Measurements from ENCODE around the gene SP140L. TPM values are rescaled to one million over a fixed set of nuclear protein-coding genes. Genes with fewer than 3 reads are reported as not detected.

Gene SP140L
- total RNA-seq, 1 donor from 2014 or later: 20.6 TPM

DNA sequence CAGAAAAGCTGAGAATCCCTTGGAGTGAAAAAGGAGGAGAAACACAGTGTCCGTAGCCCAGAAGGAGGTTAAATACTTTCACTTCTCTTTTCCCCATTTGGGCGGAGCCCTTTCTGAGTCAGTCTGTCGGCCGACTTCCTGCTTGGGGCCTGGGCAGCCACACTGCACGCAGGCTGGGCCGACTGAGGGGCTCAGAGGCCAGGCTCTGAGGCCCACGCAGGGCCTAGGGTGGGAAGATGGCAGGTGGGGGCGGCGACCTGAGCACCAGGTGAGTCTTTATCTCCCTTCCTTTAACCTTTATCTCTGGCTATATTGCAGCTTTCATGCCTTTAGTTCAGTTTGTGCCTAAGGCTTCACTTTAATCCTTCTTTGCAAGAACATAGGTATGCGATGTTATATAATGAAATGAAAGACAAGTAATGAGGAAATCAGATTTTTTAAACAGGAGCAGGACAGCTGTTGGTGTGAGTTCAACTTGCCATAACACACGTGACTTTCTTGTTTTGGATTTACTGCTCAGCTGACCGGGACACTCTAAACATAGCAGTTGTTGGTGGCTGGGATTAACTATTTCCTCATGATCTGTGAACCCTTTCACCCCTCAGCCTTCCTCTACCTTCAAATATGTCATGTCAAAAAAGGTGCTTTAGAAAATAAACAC lies 89.2 kb downstream of the SP140L start, which contains the start of gene SP100:
Gene SP100 (plus strand): TSS at position 141 of the 661 bp plus-strand sequence. CDS start 96 bp downstream, at position 237.
- Mint-ChIP-seq H3K4me3 (ENCODE audit: unreplicated experiment) (peak within 1 kb of the TSS; percentile 88), H3K36me3 (ENCODE audit: low read depth) (peaks cover 2% of the 10 kb centered on the region), H3K27me3 (ENCODE audit: low read depth) (no peaks in the 10 kb centered on the region), H3K27ac (ENCODE audit: unreplicated experiment) (peak within 1 kb of the TSS; percentile 99), H3K4me1 (ENCODE audit: low read depth) (peaks cover 54% of the 10 kb centered on the region), H3K9me3 (ENCODE audit: low read depth) (no peaks in the 10 kb centered on the region)
- TF ChIP-seq, protein P1, sequence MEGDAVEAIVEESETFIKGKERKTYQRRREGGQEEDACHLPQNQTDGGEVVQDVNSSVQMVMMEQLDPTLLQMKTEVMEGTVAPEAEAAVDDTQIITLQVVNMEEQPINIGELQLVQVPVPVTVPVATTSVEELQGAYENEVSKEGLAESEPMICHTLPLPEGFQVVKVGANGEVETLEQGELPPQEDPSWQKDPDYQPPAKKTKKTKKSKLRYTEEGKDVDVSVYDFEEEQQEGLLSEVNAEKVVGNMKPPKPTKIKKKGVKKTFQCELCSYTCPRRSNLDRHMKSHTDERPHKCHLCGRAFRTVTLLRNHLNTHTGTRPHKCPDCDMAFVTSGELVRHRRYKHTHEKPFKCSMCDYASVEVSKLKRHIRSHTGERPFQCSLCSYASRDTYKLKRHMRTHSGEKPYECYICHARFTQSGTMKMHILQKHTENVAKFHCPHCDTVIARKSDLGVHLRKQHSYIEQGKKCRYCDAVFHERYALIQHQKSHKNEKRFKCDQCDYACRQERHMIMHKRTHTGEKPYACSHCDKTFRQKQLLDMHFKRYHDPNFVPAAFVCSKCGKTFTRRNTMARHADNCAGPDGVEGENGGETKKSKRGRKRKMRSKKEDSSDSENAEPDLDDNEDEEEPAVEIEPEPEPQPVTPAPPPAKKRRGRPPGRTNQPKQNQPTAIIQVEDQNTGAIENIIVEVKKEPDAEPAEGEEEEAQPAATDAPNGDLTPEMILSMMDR (IDR thresholded peaks at IDR 0.05): no peak
- DNase-seq (ENCODE audit: low spot score): no peak

DNA sequence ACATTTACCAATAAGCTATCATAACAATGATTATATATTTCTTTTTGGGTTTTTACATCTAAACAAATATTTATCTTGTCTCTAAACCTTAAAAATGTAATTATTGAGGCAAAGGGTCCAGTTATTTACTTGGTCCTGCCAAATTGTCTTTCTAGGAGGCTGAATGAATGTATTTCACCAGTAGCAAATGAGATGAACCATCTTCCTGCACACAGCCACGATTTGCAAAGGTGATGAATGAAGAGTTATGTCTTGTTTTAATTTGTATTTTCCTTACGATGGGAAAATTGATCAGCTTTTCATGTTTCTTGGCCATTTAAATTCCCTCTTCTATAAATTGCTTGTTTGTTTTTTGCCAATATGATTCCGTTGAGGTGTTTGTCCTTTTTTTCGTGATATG lies 90.4 kb downstream of the SP140L start:
- no peaks in the 10 kb centered on the region for H3K27me3 Mint-ChIP-seq (ENCODE audit: low read depth)
- no peak for DNase-seq (ENCODE audit: low spot score)
- TF ChIP-seq, protein P1 (IDR thresholded peaks at IDR 0.05): no peak
- peak overlapping the region; percentile 92 for H3K27ac Mint-ChIP-seq (ENCODE audit: unreplicated experiment)
- peaks cover 2% of the 10 kb centered on the region for H3K36me3 Mint-ChIP-seq (ENCODE audit: low read depth)
- no peaks in the 10 kb centered on the region for H3K9me3 Mint-ChIP-seq (ENCODE audit: low read depth)
- H3K4me1 Mint-ChIP-seq (ENCODE audit: low read depth): peaks cover 50% of the 10 kb centered on the region
- H3K4me3 Mint-ChIP-seq (ENCODE audit: unreplicated experiment): peak overlapping the region; percentile 69

DNA sequence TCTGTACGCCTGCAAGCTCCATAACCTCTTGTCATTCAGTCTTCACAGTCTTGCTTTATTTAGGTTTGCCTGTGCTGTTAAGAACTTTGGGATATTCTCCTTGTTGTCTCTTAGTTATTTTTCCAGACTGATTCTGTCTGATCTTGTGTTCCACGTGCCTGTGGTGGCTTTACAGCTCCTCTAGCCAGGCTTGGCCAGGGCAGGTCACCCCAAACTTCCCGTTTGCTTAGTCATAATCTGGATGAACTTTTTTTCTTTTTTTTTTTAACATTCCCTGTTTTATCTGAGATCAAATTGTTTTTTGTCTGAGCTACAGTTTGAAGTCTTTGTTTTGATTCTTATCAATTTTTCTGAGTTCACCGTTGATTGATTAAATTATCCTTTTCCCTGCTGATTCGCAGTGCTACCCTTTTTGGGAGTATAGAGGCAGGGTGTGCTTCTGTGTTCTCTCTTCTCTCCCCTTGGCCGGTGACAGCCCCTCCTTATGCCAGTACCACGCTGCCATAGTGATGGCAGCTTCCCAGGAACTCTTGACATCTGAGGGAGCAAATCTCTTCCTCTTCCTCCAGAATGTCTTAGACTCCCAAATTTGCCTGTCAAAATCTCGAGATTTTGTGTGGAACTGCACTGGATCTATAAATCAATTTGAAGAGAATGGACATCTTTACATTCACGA lies 91.5 kb downstream of the SP140L start:
- Mint-ChIP-seq H3K36me3 (ENCODE audit: low read depth) (peaks cover 2% of the 10 kb centered on the region), H3K4me3 (ENCODE audit: unreplicated experiment) (peak overlapping the region; percentile 65), H3K27ac (ENCODE audit: unreplicated experiment) (peak overlapping the region; percentile 92), H3K27me3 (ENCODE audit: low read depth) (no peaks in the 10 kb centered on the region), H3K4me1 (ENCODE audit: low read depth) (peaks cover 59% of the 10 kb centered on the region), H3K9me3 (ENCODE audit: low read depth) (no peaks in the 10 kb centered on the region)
- TF ChIP-seq, protein P1 (IDR thresholded peaks at IDR 0.05): no peak
- no peak for DNase-seq (ENCODE audit: low spot score)

DNA sequence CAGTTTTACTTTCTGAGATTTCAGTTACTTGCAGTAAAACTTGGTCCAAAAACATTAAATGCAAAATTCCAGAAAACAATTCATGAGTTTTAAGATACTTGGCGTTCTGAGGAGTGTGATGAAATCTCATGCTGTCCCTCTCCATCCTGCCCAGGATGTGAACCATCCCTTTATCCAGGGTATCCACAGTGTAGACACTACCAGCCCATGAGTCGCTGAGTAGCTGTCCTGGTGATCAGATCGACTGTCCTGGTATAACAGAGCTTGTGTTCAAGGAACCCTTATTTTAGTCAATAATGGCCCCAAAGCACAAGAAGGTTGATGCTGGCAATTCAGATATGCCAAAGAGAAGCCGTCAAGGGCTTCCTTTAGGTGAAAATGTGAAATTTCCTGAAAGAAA lies 92.2 kb downstream of the SP140L start:
- H3K4me1 Mint-ChIP-seq (ENCODE audit: low read depth): peaks cover 66% of the 10 kb centered on the region
- peaks cover 5% of the 10 kb centered on the region for H3K36me3 Mint-ChIP-seq (ENCODE audit: low read depth)
- H3K27ac Mint-ChIP-seq (ENCODE audit: unreplicated experiment): peak overlapping the region; percentile 20
- no peaks in the 10 kb centered on the region for H3K27me3 Mint-ChIP-seq (ENCODE audit: low read depth)
- peak overlapping the region; percentile 29 for H3K4me3 Mint-ChIP-seq (ENCODE audit: unreplicated experiment)
- H3K9me3 Mint-ChIP-seq (ENCODE audit: low read depth): no peaks in the 10 kb centered on the region
- TF ChIP-seq, protein P1 (IDR thresholded peaks at IDR 0.05): no peak
- DNase-seq (ENCODE audit: low spot score): no peak

DNA sequence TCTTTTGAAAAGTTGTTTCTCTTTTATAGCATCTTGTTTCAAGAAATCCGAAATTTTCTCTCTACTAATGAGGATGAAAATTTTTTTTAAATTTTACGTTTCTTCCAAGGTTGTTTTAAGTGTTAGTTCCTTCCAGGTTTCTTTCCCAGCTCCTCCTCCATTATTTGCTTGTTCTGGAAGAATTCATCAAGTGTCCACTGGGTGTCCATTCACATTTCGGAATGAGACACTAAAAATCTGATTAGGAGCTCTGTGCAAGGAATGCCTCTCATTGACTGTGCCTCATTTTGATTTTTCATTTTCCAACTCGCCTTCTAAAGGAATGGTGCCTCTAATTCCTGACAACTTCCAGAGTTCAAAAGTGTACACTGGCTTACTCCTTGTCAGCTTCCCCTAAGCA lies 95.2 kb downstream of the SP140L start:
- H3K4me1 Mint-ChIP-seq (ENCODE audit: low read depth): peaks cover 69% of the 10 kb centered on the region
- TF ChIP-seq, protein P1 (IDR thresholded peaks at IDR 0.05): peak; percentile 50
- H3K27ac Mint-ChIP-seq (ENCODE audit: unreplicated experiment): no peak overlapping the region
- no peak overlapping the region for H3K4me3 Mint-ChIP-seq (ENCODE audit: unreplicated experiment)
- no peaks in the 10 kb centered on the region for H3K27me3 Mint-ChIP-seq (ENCODE audit: low read depth)
- no peaks in the 10 kb centered on the region for H3K9me3 Mint-ChIP-seq (ENCODE audit: low read depth)
- peaks cover 5% of the 10 kb centered on the region for H3K36me3 Mint-ChIP-seq (ENCODE audit: low read depth)
- no peak for DNase-seq (ENCODE audit: low spot score)

Data from chondrocyte (in vitro differentiated cells).